GM21717 (cell line): ENCODE measurements around the gene FBP1.

Source experiments
- ATAC-seq: cut with Tn5 transposase; IDR thresholded peaks from one replicate; pipeline ENCODE4 v1.9.1; 2021; ENCODE audit warnings: mild to moderate bottlenecking, moderate library complexity; ENCODE audit not compliant: unreplicated experiment

Gene FBP1

GRCh38 chr9:94639061-94639998, at the start of gene FBP1:
Gene FBP1 (minus strand): TSS chr9:94639518. CDS start chr9:94639310, 208 bp downstream.
- ATAC-seq = no peak

- no peak for ATAC-seq
These were observed 48.1 kb upstream of the FBP1 start for GRCh38 chr9:94687451-94687850.

DNA sequence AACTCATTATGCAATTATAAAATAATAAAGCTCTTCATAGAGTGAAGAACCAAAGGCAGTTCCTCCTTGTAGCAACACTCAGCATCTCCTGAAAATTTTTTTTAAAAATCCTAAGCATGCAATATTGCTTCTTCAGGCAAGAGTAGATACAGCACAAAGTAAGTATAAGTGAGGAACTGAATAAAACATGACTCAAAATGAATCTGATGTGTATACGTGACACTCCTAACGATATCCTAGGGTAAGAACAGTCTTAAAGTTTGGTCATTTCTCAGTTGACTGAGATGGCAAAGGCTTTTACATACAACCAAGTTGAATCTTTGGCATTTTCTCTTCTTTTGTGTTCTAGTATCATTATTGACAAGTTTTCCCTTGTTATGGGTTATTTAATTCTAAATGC, 46.0 kb upstream of the FBP1 start:
- ATAC-seq = no peak

GRCh38 chr9:94681508-94681907, 42.2 kb upstream of the FBP1 start:
- ATAC-seq = no peak

- no peak for ATAC-seq
These were observed 41.3 kb upstream of the FBP1 start for GRCh38 chr9:94680621-94681020.

DNA sequence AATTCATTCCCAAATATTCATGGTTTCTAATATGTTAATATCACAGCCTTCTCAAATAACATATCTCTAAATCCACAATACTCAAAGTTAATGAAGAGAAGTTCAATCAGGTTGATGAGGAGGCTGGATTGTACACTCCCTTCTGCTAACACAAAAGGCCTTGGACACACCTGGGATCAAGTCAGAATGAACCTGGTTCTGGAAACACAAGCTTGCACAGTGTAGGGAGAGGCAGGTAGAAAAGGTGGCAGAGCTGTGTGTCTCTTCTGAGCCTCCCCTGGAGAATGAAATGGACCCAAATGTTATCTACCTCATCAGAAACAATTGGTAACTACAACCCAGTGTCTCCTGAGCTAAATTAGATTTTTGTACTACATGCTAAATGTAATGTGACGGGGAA, 40.7 kb upstream of the FBP1 start:
- no peak for ATAC-seq

DNA sequence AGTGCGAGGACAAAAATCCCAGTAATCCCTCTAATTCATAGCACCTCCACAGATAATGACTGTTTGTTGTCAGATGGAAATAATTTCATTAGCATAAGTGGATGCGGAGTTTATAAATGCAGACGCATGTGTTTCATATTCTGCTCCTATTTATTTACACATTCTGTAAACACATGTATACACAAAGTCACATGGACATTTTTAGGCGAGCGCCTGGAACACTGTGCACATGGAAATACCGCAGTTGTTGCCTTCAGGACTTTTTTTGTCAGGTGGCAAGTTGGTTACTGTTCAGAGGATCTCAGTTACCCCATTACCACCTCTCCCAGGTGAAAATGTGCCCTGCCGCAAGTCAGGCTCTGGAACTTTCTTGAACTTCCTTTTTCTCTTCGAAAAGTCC, 40.3 kb upstream of the FBP1 start:
- no peak for ATAC-seq

DNA sequence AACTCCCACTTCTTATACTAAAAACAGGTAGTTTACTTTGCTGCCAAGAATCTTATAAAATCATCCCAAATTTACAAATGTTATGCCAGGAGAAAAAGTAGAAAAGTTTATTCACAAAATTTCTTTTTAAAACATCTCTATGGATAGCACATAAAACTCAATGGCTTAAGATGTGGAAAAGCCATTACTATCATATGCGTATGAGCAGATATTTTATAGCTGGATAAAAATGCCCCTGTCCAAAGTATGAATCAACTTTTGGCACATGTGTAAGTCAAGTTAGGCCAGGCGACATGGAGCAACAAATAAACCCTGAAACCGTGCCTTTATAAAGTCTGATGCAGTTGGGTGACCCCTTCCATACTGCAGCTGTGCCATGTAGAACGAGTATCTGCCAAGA, 38.6 kb upstream of the FBP1 start:
- ATAC-seq = no peak

DNA sequence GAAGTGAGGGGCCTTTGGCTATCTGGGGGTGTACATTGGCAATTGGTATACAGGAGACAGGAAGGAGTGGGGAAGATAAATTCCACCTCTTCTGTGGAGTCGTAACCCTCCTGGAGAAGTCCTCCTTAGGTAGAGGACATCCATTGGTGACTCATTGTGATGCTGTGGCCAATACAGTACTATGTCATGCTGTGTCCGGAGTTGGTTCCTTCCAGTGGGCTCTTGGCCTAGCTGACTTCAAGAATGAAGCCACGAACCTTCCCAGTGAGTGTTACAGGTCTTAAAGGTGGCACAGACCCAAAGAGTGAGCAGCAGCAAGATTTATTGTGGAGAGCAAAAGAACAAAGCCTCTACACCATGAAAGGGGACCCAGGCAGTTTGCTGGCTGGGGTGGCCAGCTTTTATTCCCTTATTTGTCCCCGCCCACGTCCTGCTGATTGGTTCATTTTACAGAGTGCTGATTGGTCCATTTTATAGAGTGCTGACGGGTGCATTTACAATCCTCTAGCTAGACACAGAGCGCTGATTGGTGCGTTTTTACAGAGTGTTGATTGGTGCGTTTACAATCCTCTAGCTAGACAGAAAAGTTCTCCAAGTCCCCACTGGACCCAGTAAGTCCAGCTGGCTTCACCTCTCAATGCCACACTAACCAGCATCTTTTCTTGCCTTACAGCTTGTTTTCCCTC, 37.3 kb upstream of the FBP1 start:
- ATAC-seq = no peak

DNA sequence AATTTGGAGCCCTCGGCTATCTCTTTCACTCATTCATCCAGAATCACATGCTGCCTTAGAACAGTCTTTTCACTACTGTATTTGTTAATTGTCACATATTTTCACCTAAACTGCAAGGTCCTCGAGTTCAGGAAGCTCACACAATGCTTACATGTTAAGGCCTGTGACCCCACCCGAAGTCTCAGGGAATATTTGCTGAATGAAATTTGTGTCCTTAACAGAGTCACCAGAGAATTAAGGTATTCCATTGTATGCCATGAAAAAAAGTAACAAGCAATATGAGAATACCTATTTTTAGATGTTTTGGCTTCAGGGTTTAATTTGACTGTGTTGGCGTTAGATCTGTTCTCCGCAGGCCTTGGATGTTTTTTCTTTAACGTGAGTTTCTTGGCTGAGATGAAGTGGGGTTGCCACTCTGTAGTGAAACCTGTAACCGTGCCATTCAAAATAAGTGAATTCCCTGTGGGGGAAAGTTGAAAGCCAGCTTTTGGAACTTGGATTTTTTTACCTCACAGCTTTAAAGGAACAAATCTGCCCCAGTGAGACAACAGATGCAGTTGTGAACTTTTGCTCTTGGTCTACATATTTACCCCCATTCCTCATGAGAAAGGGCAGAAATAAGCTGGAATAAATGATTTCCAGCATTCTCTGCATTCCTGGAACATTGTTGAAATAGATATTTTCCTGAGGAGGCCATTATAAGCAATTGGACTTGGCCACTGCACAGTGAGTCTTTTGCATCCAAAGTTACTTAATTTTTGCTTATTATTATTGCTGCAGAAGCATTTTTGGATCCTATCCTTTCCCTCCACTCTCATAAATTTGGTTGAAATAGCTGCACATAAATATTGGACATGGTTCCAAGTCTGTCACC, 35.9 kb upstream of the FBP1 start:
- ATAC-seq = no peak

DNA sequence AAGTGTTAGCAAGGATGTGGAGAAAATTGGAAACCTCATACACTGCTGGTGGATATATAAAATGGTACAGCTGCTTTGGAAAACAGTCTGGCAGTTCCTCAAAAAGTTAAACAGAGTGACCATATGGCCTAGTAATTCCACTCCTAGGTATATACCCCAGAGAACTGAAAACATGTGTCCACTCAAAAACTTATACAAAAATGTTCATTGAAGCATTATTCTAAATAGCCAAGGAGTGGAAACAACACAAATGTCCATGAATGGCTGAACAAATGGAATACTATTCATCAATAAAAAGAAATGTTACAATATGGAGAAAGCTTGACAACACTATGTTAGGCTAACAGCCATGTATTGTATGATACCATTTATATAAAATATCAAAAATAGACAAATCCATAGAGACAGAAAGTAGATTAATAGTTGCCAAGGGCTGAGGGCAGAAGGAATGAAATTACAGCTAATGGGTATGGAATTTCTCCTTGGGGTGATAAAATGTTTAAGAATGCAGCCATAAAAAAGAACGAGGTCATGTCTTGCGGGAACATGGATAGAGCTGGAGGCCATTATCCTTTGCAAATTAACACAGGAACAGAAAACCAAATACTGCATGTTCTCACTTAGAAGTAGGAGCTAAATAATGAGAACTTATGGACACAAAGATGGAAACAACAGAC, 33.6 kb upstream of the FBP1 start:
- no peak for ATAC-seq

GRCh38 chr9:94668928-94669729, 29.8 kb upstream of the FBP1 start:
- ATAC-seq = no peak

DNA sequence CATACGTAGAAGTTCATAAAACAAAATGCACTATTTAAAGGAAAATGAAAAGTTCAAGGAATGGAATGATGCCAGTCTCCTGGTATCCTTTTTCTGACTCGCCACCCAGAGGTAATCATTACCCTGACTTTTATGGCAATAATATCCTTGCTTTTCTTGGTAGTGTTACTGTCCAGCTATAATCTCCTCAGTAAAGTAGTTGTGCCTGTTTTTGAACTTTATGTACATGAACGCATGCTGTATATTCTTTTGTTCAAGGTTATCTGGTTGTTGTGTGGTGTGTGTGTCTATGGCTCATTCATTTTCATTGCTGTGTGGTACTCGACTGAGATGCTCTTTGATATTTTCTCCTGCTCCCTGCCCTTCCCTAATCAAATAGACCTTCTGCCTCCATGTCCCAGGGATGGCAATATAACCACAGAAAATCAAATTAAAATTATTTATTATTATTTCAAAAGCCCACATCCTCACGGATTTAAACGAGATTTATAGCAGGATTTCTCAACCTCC, 29.2 kb upstream of the FBP1 start:
- no peak for ATAC-seq

DNA sequence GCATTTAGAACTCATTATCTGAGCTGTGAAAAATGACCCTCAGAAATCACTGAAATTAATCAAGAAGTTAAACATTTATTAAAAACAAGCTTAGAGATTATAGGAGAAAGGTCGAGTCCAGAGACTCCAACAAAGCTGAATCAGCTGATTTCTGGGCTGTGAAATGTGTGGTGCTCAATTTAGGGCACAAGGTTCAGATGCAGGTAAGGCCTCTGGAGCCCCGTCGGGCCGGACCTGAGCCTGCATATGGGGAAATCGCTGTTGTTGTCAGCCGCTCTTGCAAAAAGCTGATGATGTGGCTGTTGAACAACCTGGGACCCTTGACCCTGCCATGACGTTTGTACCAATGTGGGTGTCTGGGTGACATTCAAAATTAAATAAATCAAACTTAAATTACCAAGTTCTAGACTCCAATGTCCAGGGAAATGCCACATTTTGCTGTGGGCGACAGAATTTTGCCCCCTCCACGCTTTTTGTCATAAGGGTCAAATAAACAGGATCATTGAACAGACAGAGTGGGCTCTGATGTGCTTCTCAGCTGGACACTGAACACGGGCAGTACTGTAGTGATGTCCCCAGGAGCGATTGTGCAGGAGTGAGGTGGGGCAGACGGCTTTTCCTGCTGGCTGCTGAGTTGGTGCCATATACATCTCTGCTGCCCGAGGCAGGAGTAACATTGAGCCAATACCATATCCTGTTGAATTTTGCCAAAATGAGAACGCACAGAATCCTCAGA, 27.2 kb upstream of the FBP1 start:
- no peak for ATAC-seq

DNA sequence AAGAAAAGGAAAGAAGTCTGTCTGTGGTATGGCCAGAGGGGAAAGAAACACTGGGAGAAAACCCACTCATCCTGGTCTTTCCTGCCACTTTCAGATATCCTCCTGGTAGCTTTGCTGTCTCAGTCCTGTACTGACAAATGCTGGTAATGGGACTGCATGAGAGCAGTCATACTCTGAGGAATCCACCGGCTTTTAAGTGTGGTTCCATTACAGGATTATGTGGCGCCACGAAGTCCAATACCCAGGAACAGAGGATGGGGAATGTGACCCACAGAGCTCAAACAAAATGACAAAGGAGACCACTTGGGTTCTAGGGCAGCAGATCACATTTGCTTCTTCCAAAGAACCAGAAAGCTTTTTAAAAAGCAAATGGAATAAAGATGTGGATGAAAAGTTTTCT, 26.3 kb upstream of the FBP1 start:
- ATAC-seq = no peak

DNA sequence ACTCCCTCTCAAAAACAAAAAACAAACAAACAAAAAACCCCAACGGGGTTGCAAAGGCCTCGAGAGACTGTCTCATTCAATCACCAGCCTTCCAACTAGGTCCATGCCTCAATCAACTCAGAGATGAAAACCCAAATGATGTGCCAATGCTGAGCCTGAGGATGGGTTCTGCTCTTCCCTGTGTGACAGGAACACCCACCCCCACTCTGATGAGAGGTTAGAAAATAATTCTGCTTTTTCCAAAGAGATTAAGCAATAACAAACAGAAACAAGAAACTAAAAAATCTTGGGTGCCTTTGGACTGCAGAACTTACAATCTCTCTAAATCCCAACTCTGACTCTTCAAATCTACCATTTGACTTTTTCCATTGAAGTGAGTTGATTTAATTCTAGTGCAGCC, 25.5 kb upstream of the FBP1 start:
- no peak for ATAC-seq

- no peak for ATAC-seq
These were observed 24.3 kb upstream of the FBP1 start for GRCh38 chr9:94663640-94664039.

- ATAC-seq = no peak
These were observed 23.8 kb upstream of the FBP1 start for GRCh38 chr9:94663140-94663539.
